CD1c-positive myeloid dendritic cell (primary cell): ENCODE results near the gene S100A4.
"Not testable (repeated sequence)": the region's sequence is repeated elsewhere in the genome, so short reads cannot be mapped to it uniquely, and the experiment has no call there.

ENCODE experiments used
- DNase-seq: peaks from one replicate; pipeline ENCODE4 v3.0.0-alpha.2; 2016; ENCODE audit errors: extremely low spot score

Gene S100A4

DNA sequence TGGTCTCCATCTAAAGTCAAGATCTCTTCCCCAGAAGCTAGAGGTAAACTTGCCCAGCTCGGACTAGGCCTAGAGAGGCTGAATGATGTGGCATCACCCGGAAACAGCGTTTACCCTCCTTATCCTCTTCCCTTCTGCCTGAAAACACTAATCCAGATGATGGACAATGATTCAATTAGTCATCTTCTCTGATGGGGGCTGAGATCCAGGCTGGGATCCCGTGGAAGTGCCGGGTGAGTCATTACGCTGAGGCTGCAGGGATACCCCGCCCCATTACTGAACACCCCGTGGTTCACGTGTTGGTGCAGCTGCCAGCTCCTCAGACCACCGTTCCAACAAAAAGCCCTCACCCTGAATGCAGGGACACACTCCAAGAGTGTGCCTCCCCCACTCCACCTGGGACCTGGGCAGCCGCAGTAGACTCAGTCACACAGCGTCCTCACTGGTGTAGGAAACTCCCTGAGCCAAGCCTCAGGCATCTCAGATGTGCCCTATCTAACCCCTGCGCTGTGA lies 11.9 kb downstream of the S100A4 start:
- DNase-seq = no peak

DNA sequence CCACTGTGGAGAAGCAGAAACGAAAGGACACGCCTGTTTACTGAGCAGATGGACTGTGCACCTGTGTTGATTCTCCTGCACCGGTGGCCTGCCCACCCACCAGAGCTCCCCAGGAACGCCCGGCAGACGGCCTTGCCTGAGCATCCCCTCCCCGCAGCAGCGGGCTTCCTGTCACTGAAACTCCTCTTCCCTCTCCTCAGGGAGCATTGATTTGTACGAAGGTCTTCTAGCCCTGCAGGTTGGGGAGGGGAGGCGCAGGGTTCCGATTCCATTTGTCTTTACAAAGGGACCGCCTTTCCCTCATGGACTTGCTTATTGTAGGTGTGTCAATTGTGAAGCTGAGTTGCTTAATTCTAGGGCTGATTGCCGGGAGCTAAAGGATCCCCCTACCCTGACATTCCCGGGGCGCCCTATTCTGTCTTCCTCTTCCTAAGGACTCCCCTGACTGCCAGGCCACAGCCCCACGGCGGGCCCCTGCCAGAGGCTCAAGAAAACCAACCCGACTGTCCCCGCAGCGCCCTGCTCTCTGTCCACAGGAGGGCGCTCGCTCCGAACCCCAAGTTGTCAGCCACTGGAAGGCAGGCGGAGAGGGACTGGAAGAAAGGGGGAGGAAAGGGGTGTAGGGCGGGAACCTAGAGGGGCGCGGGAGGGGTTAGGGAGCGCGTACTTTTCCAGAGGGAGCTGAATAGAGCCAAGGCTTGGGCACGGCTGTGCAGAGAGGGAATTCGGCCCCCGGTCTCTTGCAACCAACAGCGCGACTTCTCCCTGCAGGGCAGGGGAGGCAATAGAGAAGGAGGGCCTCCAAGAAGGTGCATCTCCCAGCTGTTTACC lies 12.6 kb downstream of the S100A4 start:
- DNase-seq = peak; percentile 84

DNA sequence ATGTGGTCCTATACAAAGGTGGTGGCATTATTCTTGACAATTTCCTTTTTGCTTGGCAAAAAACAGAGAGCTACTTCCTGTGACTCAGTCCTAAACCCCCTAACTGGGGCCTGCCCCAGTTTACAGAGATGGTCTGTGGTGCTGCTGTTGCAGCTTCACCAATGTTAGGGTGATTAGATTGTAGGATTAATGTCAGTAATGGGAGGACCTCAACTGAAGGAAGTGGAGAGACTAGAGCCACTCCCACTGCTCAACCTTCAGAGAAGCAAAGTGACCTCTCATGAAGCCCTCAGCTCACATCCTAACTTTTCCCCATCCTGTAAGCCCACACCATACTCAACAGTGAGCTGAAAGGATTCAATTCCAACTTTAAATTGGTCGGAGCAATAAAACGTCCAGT lies 13.4 kb downstream of the S100A4 start:
- no peak for DNase-seq

DNA sequence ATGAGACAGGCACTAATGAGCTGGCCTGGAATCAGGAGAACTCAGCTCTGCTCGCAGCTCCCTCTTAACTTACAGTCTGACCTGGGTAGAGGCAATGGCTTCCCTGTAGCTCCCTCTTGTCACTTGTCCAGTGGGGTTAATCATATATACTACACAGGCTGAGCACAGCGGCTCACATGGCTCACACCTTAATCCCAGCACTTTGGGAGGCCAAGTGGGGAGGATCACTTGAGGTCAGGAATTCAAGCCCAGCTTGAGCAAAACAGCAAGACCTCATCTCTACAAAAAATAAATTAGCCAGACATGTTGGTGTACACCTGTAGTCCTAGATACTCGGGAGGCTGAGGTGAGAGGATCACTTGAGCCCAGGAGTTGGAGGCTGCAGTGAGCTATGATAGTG lies 14.0 kb downstream of the S100A4 start:
- DNase-seq = no peak

DNA sequence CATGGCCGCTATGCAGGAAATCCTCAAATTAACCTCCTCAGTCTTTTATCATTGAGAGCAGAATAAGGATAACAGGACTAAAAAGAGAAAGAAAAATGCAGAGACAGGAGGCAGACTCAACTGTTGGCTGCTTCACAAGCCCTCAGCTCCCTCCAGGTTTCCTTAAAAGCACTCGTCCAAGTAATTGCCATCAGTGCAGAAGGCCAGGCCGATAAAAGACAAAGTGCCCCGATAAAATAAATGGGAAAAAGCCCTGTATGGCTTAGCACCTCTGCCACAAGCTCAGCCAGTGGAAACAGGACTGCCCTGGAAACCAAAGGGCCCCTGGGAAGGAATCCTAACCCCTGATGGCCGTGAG lies 17.9 kb downstream of the S100A4 start:
- no peak for DNase-seq

DNA sequence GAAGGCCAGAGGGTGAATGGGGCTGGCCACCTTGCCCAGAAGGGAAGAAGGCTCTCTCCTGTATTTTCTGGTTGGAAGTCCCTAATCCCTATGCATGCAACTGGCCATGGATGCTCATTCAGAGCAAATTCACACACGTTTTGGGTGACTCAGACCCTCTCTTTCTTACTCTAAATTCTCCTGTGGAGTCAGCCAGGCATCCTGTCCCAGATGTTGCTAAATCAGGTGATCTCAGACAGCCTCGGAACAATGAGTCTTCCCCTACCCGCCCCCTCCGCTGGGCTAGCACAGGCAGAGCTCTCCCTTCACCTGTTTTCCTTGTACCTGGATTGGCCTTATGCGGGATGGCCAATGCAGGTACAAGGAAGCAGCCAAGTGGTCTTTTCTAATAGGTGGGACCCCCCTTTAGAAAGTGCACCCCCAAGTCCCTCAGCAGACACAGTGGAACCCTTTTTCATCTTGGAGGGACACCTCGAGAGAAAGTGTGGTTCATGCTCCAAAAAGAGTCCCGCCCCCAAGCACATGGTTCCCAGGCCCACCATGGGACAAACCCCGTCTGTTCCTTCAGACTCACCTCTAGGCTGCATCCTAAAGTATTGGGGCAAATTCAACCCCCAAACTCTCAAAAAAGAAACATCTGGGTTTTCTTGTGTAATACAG lies 18.5 kb downstream of the S100A4 start:
- DNase-seq = no peak

DNA sequence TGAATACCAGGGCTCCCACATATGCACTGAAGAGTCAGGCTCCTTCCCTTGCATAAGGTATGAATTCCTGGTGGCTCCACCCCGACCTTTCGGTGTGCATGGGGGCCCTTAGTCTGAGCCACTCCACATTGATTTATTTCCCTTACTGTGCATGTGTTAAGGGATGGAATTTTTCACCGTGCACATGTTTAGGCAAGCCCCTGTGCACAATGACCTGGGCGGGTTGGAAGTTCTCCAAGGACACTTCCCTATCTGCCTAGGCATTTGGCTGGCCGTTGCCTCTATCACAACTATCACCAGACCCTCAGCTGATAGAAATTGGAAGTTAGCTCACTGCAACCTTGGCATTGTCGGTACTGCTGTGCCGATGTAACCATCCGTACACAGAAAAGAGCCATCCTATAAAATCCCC lies 19.5 kb downstream of the S100A4 start:
- DNase-seq = peak; percentile 36

DNA sequence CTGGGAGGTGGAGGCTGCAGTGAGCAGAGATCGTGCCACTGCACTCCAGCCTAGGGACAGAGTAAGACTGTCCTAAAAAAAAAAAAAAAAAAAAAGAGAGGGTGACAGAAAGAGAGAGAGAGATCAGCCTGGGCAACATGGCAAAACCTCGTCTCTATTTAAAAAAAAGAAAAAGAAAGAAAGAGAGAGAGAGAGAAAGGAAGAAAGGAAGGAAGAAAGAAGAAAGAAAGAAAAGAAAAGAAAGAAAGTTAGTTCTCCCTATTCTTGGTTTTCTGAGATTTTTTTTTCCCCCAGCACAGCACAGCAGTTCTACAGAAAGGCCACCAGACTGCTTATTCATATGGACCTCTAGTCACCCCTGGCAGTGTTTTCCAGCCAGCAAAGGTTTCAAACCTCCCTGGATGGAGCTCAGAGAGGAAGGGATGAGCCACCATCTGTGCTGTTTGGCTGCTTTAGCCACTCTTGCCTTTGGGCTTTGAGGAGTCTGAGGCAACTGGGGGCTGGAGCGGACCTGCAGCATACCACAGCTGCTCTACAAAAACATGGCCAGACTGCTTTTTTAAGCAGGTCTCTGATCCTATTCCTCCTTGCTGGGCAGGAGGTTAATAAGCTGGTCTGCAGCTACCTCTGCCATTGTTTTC lies 20.4 kb downstream of the S100A4 start:
- no peak for DNase-seq

DNA sequence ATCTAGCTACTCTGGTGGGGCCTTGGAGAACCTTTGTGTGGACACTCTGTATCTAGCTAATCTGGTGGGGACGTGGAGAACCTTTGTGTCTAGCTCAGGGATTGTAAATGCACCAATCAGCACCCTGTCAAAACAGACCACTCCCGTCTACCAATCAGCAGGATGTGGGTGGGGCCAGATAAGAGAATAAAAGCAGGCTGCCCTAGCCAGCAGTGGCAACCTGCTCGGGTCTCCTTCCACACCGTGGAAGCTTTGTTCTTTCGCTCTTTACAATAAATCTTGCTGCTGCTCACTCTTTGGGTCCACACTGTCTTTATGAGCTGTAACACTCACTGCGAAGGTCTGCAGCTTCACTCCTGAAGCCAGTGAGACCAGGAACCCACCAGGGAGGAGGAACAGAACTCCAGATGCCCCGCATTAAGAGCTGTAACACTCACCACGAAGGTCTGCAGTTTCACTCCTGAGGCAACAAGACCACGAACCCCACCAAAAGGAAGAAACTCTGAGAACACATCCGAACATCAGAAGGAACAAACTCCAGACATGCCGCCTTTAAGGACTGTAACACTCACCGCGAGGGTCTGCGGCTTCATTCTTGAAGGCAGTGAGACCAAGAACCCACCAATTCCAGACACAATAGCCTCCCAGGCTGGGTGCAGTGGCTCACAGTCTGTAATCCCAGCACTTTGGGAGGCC lies 23.1 kb downstream of the S100A4 start:
- not testable (repeated sequence) for DNase-seq

DNA sequence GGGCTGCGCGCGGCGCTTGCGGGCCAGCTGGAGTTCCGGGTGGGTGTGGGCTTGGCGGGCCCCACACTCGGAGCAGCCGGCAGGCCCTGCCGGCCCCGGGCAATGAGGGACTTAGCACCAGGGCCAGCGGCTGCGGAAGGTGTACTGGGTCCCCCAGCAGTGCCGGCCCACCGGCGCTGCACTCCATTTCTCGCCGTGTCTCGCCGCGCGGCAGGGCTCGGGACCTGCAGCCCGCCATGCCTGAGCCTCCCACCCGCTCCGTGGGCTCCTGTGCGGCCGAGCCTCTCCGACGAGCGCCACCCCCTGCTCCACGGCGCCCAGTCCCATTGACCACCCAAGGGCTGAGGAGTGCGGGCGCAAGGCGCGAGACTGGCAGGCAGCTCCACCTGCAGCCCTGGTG lies 23.8 kb downstream of the S100A4 start:
- not testable (repeated sequence) for DNase-seq

DNA sequence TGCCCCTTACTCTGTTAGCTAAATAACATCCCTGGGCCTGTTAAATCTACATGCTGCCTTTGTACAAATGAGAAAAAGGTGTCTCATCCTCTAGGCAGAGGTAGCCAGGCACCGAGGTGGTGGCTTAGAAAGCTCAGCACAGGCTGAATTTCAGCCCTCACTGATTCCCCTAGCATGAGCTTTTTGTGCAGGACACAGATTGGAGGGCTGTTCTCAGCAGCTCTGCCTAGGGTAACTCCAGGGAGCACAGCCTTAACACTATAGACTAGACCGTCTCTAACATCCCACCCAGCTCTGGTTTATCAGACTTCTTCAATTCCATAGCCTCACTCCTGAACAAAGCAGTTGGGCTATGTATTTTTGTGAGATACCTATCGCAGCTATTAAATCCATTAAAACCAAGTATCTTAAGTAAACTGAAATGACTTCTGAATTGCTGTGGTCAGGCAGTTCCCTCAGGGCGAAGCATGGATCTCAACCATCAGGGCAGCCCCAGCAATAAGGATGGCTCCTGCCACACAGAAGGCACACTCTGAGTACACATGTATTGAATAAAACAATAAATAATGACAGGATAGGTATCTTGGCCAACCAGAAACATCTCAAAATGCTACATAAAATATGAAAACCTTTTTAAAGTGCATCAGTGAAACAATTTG lies 24.7 kb downstream of the S100A4 start:
- no peak for DNase-seq

DNA sequence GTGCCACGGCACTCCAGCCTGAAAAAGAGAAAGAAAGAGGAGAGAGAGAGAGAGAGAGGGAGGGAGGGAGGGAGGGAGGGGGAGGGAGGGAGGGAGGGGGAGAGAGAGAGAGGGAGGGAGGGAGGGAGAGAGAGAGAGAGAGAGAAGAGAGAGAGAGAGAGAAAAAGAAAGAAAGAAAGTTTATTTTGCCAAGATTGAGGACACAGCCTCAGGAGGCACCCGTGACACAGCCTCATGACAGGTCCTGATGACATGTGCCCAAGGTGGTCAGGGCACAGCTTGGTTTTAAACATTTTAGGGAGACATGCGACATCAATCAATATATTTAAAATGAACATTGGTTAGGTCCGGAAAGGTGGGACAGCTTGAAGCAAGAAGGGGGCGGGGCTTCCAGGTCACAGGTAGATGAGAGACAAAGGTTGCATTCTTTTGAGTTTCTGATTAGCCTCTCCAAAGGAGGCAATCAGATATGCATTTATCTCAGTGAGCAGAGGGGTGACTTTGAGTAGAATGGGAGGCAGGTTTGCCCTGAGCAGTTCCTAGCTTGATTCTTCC lies 25.4 kb downstream of the S100A4 start:
- DNase-seq = not testable (repeated sequence)

DNA sequence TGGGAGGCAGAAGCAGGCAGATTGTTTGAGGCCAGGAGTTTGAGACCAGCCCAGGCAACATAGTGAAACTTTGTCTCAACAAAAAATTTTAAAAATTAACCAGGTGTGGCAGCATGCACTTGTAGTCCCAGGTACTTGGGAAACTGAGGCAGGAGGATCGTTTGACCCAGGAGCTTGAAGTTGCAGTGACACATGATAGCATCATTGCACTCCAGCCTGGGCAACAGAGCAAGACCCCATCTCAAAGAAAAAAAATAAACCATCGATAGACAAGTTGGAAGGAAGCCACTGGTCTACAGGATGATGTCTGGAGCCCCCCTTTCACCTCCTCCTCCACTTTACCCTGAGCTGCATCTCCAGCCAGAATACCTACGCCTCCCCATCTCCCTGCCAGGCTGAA lies 26.4 kb downstream of the S100A4 start:
- DNase-seq = no peak

DNA sequence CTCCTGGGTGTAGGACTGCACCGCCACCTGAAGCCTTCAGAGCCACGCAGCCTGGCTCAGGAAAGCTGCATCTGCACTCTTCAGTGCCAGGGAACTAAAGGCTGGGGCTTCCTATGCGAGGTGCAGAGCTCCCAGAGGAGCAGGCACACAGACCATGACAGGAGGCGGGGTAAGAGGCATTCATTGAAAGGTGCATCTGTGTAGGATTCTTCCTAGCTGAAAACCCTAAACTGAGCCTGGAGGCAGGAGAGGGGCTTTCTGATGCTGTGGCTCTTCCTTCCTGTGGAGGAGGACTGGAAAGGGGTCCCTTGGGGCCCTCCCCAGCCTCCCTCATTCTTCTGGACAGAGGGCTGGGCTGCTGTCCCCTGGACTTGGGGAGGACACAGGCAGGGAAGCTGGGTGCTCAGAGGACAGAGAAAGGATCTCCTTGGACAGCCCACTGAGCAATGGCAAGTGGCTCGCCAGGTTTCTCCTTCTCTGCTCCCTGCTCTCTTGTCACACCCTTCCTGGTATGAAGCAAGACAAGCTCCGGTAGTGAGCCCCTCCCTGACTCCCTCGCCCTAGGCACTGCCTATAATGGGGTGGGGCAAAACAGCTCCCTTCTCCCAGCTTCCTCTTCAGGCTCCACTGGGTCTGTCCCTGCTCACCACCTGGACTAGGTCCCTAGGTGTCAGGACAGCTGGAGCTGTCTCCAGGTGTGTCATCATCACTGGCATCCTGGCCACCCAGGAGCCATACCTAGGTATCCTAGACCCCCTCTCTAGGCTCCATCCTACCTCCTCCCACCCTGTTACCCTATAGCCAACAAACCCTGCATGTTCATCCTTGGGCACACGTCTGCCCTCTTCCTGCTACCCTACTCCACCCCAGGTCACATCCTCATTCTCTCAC lies 29.9 kb downstream of the S100A4 start:
- peak; percentile 40 for DNase-seq

DNA sequence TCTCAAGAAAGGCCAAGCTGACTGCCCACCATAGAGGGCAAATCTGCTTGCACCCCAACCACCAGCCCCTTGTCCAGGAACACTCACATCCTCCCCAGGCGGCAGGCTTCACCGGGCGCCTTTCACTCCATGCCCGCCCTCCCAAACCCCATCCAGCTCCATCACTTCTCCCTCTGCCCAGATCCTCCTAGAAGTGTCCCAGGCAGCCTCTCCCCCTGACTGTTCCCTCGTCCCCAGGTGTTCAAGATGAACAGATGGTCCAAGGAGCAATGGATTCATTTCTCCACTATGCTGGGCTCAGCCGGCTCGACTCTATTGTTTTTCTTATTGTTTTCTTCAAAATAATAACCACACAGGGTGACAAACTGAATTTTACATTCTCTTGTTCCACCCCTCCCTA lies 31.9 kb downstream of the S100A4 start:
- DNase-seq = no peak

DNA sequence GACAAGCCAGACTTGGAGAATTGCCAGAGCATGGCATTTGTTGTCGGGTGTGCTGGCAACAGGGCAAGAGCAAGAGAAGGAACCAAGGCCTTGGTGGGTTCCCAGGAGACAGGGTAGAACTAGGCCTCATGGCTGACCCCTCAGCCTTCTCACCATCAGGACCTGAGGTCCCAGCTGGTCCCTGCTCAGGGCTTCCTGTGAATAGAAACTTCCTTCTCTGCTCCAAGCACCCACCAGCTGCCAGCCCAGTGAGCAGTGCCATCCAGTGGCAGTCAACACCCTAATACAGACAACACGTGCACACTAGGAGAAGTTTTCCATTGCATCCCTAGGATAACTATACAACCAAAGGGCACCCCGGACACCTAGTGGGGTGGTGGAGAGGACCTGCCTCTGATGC lies 32.6 kb downstream of the S100A4 start:
- DNase-seq = no peak

DNA sequence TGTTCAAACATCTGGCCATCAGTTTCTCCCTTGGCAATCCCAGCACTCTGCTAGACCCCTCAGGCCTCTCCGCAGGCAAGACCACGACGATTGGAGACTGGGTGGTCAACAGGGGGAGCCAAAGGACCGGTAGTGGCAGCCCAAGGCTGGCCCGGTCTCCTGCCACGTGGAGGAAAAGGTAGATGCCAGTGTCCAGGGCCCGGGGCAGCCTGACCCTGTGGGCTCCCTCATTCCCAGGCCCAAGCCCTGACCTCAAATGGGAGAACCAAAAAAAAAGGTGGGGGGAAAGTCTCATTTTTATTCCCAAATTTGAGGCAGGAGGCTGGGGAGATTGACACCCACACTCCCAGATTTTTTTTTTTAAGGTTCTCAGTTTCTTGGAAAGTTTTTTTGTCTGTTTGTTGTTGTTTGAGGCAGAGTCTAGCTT lies 34.6 kb downstream of the S100A4 start:
- peak; percentile 77 for DNase-seq

DNA sequence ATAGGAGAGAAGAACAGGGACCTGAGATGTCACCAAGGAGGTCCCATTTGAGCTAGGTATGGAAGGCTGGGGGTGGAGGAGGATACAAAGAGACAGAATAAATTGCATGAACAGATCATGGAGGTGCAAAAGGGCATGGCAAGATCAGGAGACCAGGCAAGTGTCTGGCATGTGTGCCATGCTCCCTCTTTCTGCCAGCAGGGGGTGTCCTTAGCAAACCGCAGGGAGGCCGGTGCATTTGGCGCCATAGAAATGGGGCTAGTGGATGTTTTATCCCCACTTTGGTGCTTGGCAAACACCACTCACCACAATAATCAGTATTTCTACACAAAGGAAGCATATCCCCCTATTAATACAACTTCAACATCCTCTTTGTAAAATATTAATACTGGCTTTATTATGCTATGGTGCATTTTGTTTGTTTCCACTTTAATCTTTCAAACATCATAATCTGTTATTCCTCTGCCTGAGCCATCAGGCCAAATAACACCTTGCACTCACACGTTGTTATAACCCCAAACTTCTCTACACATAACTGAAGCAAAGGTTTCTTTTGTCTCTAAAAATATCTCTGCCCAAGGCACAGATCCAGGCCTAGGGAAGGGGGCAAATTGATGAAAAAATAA lies 35.8 kb downstream of the S100A4 start:
- DNase-seq = peak; percentile 51

DNA sequence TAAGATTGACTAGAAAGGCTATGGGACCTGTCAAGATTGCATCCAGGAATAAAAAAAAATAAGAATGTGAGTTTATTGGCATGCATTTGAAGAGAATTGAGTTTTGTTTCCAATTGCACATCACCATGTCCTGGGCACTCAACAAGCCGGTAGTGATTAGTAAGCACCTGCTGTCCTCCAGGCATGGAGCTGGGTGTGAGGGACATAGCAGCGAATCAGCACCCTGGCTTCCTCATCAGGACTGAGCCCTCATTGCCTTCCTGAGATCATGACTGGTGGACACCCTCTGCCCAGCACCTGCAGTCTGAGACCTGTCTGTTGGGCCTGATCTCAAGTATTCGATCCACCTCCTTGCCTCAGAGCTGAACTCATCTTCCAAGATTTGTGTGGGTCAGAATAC lies 36.6 kb downstream of the S100A4 start:
- no peak for DNase-seq
